NCI-H510A (cell line): Measurements from ENCODE around the gene C9orf153.
A peak's percentile ranks its signal among the peaks of the same experiment; 100 is the strongest.

Experiments
- DNase-seq: peaks from one replicate; lab custom pipeline; 2025; lab: John Stamatoyannopoulos, UW

The C9orf153 gene

DNA sequence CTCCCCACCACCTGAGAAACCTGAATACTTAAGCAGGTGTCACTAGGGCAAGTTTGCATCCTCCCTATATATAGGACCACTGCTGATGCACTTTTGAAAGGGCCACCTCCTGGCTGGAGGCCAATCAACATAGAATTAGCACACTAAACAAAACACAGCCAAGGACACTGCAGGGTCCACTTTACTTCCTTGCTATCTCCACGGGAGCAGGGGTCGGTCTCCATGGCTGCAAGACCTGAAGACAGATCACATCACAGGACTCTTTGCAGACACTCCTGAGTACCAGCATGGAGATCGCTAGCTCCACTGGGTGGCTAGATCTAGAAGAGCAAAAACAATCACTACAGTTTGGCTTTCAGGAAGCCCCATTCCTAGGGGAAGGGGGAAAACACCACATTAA is 72.3 kb downstream of the C9orf153 start:
- no peak for DNase-seq

DNA sequence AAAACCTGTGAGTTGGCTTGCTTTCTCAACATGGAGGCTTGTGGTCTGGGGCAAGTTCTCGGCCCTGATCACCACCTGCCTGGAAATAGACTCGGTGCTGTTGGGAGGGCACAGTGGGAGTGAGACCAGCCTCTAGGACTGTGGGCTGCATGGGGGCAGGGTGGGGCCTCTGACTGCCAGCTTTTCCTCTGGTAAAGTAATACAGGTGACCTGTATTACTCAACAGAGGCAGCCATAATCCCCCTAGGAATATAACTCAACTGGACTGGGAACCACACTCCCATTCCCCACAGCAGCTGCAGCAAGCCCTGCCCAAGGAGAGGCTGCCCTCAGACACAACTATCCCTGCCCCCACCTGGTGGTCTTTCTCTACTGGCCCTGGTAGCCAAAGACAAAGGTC is 72.8 kb downstream of the C9orf153 start:
- no peak for DNase-seq

DNA sequence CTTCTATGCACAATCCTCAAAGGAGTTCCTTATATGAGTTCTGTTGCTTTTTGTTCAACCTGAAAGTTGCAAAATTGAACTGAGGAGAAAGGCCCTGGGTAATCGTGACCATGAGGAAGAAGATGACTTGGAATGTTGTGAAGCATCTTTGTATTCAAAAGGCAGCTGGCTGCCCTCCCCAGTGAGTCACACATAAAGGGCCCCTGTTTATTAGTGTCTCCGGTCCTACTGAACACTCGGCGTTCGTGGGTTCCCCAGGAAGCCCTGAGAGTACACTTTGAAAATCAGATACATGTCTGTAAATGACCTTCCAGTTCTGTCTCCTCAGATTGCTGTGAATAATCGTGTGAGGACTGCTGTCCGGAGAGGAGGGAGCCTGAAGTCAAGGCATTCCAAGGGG is 73.6 kb downstream of the C9orf153 start:
- no peak for DNase-seq

DNA sequence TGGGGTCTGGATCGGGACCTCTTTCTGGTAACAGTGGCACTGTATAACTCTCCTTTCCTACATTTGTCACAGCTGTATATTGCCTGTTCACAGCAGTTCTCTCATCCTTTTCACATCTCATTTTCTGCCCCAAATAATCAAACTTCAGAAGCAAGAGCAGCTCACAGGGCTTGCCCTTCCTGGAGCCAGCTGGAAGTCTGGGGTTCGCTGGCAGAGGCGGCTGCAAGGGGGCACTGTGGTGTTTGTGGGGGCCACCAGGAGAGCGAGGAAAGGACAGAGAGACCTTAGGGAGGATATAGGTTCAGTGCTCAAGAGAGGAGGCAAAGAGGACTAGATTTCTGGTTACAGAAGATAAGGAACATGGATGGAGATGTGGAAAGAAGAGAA is 75.3 kb downstream of the C9orf153 start:
- DNase-seq = no peak

DNA sequence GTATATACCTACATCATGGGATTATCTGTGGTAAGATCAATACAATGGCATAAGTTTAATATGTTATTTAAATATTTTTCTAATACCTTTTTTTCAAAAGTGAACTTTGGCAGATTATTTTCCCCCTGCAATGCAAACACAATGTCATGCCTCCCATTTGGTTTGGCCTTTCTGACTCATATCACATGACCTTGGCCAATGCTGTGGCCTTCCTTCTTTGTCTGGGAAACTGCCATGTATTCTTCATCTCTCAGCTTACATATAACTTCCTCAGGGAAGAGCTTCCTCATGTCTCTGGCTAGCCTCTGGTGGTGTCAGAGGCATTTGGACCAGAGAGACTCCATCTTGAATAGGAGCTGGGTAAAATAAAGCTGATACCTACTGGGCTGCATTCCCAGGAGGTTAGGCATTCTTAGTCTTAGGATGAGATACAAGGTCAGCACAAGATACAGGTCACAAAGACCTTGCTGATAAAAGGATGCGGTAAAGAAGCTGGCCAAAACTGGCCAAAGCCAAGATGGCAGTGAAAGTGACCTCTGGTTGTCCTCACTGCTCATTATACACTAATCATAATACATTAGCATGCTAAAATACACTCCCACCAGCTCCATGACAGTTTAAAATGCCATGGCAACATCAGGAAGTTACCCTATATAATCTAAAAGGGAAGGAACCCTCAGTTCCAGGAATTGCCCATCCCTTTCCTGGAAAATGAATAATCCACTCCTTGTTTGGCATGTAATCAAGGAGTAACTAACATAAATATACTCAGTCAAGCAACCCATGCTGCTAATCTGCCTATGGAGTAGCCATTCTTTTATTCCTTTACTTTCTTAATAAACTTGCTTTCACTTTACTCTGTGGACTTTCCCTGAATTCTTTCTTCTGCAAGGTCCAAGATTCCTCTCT is 76.0 kb downstream of the C9orf153 start:
- no peak for DNase-seq

DNA sequence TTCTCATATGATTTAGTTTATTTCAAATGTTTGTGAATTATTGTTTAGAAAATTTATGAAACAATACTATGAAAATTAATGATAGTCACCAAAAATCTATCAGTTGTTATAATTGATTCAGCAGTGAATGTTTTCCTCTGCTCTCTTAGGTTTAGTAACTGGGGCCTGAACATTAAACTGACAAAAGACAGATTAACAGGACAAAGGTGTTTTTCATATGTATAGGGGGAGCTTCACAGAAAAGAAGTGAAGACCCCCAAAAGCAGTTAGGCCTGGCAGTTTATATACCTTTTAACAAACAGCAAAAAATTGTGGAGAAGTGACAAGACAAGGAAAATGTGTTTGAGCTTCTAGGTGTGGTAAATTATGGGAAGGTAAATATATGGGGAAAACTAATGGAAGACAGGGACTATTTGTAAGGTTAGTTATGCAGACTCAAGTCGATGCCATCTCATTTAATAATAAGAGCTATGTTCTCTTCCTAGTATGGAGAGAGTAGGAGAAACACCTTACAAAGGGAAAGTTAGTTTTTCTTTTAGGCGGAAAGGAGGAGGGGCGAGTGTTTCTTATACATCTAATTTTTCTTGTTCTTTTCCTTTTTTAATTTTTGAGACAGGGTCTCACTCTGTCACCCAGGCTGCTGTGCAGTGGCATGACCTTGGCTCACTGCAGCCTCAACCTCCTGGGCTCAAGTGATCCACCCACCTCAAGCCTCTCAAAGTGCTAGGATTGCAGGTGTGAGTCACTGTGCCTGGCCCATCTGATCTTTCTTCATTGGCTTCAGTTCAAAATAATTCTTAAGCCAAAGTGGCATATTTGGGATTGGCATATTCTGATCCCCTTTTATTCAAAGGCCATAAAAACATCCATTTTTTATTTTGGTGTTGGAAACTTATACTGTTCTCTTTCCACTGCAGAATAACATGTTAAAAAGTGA is 77.8 kb downstream of the C9orf153 start:
- DNase-seq = no peak

DNA sequence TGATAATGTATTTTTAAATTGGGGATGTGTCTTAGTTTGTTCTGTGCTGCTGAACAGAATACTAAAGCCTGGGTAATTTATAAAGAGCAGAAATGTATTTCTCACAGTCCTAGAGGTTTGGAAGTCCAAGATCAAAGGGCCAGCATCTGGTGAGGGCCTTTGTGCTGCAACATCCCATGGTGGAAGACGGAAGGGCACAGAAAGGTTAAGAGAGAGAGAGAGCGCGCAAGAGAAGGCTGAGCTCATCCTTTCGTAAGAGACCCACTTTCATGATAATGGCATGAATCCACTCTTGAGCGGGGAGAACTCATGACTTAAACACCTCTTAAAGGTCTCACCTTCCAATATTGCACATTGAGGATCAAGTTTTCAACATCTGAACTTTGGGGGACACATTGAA is 81.0 kb downstream of the C9orf153 start:
- DNase-seq = no peak

DNA sequence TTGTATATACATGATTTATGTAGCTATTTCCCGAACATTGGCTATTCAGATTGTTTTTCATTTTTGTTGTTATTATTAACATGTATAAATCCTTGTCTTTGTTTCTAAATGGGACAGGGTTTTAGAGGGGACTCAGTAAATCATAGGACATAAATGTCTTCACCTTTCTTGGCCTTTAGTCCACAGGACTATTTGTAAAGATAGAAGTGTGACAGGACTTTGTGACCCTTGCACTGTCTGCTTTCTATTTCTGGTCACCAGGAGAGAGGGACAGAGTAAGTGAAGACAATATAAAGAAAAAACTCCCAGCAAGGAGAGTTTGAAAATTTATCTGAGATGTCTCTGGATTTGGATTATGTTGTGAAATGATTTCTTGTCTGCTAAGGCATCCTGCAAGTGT is 81.5 kb downstream of the C9orf153 start:
- no peak for DNase-seq

DNA sequence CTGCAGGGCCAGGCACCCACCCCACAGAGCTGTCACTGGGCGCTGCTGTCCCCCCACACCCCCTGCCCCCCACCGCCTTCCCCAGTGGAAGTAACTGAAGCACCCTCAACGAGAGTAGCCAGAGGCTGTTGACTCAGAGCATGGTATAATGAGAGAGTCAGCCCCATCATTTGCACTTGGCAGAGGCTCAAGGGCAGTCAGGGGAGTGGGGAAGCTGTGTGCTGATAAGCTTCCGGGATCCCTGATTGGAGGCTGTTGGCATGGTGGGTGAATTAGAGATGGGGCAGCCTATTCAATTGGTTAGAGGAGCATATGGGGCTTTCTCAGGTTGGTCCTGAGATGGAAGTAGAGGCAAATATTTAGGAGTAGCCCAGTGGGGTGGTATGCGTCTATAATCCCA is 83.0 kb downstream of the C9orf153 start:
- peak; percentile 37 for DNase-seq

DNA sequence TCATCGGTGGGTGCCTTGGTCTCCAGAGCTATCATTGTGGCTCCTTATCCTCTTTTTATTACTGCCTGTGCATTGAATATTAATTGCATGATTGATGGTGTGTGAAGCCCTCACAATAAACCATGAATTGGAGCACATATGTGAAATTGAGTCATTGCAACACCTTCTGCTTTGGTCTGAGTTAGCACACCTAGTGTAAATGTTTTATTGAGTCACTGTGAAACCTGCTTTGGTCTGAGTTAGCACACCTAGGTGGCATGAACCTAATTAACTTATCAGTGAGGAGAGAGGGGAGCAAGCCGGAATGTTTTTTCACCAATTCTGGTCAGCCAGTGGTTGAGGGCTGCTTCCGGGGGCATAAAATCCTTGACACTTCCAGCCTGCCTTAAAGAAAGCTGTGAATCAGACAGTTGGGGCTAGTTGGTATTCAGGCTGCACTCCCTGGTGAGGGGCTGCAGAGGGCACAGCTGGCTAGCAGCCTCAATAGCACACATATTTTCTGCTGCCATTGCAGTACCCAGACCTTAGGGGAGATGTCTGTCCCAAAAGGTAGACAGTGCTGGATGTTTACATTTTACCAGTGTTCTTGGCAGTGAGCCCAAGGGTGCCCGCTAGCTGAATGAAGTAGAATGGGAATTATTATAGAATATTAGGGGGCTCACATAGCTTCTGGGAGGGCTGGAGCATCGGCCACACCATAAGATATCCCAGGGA is 83.6 kb downstream of the C9orf153 start:
- no peak for DNase-seq

DNA sequence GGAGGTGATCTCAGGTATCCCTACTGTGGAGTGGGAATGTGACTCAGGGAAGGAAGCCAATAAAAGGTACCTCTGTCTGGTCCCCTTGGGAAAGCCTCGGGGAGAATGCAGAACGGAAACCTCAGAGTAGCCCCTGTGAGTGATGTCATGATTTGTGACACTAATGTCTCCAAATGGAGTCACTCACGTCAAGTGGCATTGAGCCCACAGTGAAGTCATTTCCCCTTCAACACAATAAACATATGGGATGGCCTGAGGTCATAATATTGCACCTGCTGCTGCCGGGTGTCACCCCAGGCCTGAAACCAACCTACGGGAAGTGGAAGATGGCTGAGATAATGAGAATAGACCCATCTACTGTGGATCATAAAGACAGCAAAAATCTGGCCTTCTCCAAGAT is 84.2 kb downstream of the C9orf153 start:
- no peak for DNase-seq
